ENCODE results near the gene GRIK5.

GRIK5 gene

GRCh38 chr19:42093926-42094325 is 23.9 kb upstream of the GRIK5 start:
- DNase-seq = no peak

- no peak for DNase-seq
Observed at GRCh38 chr19:42093505-42093904, 23.5 kb upstream of the GRIK5 start.

- DNase-seq = peak; percentile 23 to 53
Observed at GRCh38 chr19:42092350-42092749, 22.3 kb upstream of the GRIK5 start.

GRCh38 chr19:42091742-42092141 is 21.7 kb upstream of the GRIK5 start:
- DNase-seq = peak in 1 of 2 experiments; percentile 3

- DNase-seq = no peak
Observed at GRCh38 chr19:42091300-42091699, 21.3 kb upstream of the GRIK5 start.

GRCh38 chr19:42090672-42091071 is 20.7 kb upstream of the GRIK5 start:
- DNase-seq = no peak

- no peak for DNase-seq
Observed at GRCh38 chr19:42089772-42090171, 19.8 kb upstream of the GRIK5 start.

- no peak for DNase-seq
Observed at GRCh38 chr19:42089191-42089750, 19.3 kb upstream of the GRIK5 start.

GRCh38 chr19:42088471-42089190 is 18.6 kb upstream of the GRIK5 start:
- no peak for DNase-seq

GRCh38 chr19:42086770-42087550 is 17.0 kb upstream of the GRIK5 start:
- DNase-seq = no peak

GRCh38 chr19:42086188-42086736 is 16.3 kb upstream of the GRIK5 start:
- DNase-seq = no peak

- DNase-seq = no peak
Observed at GRCh38 chr19:42083537-42083936, 13.5 kb upstream of the GRIK5 start.

GRCh38 chr19:42081584-42082203 is 11.7 kb upstream of the GRIK5 start:
- peak in 1 of 2 experiments; percentile 13 for DNase-seq

- no peak for DNase-seq
Observed at GRCh38 chr19:42080764-42081375, 10.9 kb upstream of the GRIK5 start.

- no peak for DNase-seq
Observed at GRCh38 chr19:42079886-42080763, 10.1 kb upstream of the GRIK5 start.

GRCh38 chr19:42079276-42079669 is 9.3 kb upstream of the GRIK5 start:
- no peak for DNase-seq

- DNase-seq = no peak
Observed at GRCh38 chr19:42078538-42079275, 8.7 kb upstream of the GRIK5 start.

- no peak for DNase-seq
Observed at GRCh38 chr19:42078058-42078457, 8.1 kb upstream of the GRIK5 start.

- no peak for DNase-seq
Observed at GRCh38 chr19:42076380-42076944, 6.5 kb upstream of the GRIK5 start.

- peak; percentile 99 to 100 for DNase-seq
Observed at GRCh38 chr19:42075616-42076379, 5.8 kb upstream of the GRIK5 start, which contains the start of gene ZNF574. TSS of gene ZNF574 (plus strand) at chr19:42076166. CDS start at chr19:42078607, 2,441 bp downstream.
